HG03159 (cell line): ENCODE measurements around the gene INPP5A.
A peak's percentile ranks its signal among the peaks of the same experiment; 100 is the strongest.
"Not testable (repeated sequence)": the region's sequence is repeated elsewhere in the genome, so short reads cannot be mapped to it uniquely, and the experiment has no call there.

Experiments used
- ATAC-seq: cut with Tn5 transposase; IDR thresholded peaks from one replicate; pipeline ENCODE4 v1.9.1; 2021; ENCODE audit warnings: mild to moderate bottlenecking, moderate library complexity; ENCODE audit not compliant: unreplicated experiment

Gene INPP5A

DNA sequence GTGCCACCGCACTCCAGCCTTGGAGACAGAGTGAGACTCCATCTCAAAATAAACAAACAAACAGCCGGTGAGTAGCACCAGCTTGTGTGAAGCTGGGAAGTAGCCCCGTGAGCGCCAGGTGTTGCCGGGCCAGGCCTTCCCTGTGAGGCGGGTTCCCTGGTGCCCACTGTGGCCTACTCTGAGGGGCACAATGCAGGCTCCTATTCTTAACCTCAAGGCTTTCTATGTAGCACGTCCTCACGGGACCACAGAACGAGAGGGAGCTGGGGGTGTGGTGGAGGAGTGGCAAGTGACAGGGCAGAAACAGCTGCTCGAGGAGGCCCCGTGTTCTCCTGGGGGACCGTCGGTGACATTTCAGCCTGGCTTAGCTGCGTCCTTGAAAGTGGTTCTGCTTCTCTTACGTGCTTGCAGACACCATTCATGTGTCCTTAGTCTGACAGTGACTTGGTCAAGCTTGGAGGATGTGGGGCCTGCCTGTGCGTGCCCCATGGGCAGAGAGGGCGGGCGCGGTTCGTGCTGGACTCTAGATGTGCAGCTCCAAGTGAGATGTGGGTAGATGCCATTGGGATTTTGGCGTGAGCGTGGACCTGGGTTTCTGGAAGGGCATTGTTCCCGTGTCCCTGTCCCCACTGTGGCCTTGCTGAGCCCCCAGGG, 131.7 kb downstream of the INPP5A start:
- no peak for ATAC-seq

- no peak for ATAC-seq
These were observed 133.1 kb downstream of the INPP5A start for GRCh38 chr10:132670546-132671227.

DNA sequence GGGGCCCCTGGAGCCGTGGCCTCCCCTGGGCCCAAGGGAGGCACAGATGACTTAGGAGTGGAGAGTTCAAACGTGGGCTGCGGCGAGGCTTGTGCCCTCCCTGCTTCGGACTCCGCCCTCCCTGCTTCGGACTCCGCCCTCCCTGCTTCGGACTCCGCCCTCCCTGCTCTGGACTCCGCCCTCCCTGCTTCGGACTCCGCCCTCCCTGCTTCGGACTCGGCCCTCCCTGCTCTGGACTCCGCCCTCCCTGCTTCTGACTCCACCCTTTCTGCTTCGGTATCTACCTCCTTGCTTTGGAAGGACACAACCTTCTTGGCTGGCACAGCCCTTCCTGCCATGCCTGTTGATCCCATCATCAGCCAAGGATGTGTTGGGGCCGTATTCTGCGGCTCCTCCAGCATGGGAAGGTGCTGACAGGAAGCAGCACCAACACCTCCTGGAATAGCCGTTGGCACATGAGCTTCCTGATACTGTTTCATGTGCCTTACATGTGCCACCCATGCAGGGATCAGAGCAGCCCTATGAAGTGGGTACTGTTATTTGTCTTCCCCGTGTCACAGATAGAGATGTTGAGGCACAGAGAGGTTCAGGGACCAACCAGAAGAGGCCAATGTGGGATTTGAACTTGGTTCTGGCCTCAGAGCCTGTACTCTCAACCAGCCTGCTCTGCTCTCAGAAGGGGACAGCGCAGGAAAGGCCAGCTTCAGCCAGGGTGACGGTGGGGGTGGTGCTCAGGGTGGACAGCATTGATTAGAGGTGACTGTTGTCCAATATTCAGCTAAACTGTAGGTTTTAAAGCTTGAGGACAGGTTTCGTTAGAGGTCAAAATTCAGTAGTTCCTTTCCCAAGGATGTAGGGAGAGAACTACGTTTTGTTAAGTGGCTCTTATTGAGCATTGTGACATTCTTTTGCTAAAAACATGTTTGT, 133.9 kb downstream of the INPP5A start:
- ATAC-seq = no peak

GRCh38 chr10:132673746-132674145, 136.2 kb downstream of the INPP5A start:
- not testable (repeated sequence) for ATAC-seq

- no peak for ATAC-seq
These were observed 136.7 kb downstream of the INPP5A start for GRCh38 chr10:132674311-132674710.

GRCh38 chr10:132675031-132675740, 137.6 kb downstream of the INPP5A start:
- no peak for ATAC-seq

GRCh38 chr10:132676193-132676891, 138.8 kb downstream of the INPP5A start:
- ATAC-seq = no peak

GRCh38 chr10:132677096-132677472, 139.5 kb downstream of the INPP5A start:
- no peak for ATAC-seq

DNA sequence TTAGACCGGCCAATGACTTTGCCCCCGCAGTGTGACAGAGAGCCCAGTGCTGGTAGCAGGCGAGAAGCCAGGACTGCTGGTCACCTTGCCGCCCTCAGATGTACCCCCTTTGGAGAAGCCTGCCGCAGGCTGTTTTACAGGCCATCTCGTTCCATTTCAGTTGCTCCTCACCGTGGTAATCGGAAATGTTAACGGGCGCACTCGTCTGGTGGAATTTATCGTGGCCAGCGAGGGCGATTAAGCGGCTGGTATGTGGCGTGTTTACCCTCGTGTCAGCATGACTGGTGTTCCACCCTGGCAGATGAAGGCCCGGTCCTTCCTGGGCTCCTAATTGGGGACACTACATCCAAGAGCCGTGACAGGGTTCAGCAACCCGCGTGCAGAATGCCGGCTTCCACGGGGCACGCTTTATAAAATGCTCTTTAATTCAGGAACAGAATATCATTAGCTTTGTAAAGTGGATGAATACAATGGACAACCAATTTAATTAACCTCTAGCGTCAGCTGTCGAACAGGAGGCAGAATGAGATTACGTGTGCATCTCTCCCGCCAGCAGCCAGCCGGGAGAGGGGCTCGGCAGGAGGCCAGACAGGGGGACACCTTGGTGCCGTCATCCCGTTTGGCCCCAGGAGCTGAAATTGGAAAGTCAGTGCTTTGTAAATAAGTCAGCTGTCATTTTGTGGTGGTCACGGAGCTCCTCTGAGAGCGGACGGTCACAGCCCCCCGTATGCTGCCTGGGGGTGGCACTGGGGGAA, 140.1 kb downstream of the INPP5A start:
- no peak for ATAC-seq

DNA sequence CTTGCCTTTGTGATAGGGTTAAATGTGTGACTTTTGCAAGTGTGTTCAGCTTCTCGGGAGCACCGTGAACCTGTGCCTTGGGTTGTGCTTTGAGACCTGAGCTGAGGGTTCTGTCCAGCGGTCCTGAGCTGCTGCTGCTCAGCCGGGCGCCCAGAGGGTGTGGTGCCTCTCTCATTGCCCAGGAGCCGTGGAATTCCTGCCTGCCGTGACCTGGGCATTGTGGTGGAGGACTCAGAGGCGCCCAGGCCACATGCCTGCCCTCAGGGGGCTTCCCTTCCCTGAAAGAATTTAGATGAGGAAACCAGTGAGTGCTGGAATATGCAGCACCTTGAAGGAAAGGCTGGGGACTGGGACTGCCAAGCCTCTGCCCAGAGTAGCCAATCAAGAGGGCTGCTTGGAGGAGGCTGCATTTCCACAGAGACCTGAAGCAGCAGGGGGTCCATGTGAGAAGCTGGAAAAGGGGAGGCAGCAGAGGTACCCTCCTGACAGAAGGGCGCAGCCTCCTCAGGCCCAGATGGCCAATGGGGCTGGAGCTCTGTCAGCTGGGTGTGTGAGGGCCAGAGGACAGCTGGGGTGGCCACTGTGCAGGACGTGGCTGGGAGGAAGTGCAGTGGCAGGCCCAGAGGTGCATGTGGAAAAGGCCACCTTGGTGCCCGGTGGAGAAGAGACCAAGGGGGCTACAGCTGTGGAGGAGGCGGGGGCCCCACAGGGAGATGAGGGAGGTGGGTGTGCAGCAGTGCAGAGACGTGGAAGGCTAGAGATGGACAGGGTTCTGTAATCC, 141.0 kb downstream of the INPP5A start:
- ATAC-seq = no peak

DNA sequence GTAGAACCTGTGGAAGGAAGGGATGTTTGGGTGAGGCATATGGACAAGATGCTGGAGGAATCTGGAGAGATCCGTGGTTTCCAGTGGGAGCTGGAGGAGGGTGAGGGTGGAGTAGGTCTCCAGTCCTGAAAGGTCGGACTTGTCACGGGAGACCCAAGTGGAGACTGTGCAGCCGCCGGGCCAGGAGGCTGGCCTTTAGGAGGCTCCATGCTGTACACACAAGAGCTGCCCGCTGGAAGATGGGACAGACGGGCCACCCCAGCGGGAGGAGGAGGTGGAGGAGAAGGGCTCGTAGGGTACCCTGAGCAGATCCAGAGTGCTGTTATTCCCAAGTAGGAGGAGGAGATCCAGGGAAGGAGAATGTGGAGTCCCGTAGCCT, 141.6 kb downstream of the INPP5A start:
- ATAC-seq = no peak

DNA sequence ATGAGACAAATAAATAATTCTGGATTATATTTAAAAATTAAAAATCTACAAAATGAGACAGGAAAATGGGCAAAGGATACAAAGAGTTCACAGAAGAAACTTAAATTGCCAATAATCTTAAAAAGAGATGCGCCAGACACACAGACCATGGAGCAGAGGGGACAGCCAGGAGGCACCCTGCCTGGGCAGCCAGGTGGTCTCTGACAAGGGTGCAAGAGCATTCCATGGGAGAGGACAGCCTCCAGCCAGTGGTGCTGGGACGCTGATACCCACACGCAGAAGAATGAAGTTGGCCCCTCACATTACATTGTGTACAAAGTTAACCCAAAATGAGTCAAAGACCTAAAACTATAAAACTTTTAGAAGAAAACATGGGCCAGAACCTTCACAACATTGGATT, 142.1 kb downstream of the INPP5A start:
- no peak for ATAC-seq

- not testable (repeated sequence) for ATAC-seq
These were observed 143.2 kb downstream of the INPP5A start for GRCh38 chr10:132680741-132681140.

DNA sequence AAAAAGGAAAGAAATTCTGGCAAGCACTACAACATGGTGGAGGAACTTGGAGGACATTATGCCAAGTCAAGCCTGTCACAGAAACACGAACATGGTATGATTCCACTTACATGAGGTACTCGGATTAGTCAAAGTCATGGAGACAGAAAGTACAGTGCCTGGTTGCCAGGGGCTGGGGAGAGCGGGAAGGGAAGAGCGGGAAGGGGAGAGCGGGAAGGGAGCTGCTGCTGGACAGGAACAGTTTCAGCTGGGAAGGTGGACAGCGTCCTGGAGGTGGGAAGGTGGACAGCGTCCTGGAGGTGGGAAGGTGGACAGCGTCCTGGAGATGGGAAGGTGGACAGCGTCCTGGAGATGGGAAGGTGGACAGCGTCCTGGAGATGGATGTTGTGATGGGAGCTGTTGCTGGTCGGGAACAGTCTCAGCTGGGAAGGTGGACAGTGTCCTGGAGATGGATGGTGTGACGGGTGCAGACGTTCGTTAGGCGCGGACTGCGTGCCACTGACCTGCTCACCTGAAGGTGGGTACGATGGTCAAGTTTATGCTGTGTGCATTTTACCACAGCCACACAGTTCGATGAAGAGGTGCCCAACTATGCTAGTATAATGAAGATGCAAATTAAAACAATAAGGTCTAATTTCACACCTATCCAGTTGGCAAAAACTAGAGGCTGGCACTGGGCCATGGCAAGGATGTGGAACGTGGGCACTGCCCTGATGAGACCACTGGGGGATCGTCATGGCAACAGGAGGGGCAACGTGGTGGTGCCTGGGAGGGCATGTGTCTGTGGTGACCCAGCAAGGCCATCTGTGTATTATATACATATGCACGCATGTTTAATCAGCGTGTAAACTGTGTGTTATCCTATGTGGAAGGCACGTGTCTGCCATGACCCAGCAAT, 144.5 kb downstream of the INPP5A start:
- ATAC-seq = no peak

DNA sequence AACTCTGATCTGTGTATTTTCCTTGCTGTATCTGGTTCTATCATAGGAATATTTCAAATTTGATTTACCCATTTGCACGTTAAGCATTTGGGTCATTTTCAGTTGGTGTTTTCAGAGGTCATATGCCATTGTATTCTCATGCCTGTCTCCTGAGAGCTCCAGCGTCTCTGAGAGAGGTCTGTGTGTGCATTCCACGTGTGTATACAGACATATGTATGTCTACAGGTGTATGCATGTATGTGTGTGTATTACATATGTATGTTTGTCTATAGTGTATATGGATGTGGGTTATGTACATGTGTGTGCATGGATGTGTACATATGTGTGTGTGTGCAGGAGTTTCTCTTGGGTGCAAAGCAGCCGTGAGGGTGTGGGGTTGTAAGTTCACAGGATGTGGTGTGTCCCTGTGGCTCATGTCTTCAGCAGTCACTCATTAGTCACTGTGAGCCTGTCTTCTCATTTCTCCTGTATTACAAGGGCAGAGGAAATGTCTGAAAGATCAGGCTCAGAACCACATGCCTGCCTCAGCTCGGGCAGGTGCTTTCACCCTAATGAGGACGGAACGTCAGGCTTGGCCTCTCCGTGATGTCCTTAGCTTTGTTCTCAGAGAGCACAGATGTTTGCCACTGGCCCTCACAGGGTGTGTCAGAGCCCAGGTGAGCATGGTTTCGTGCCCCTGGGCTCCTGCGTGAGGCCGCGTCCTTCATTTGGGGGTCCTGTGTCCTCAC, 146.7 kb downstream of the INPP5A start:
- ATAC-seq = peak; percentile 81

DNA sequence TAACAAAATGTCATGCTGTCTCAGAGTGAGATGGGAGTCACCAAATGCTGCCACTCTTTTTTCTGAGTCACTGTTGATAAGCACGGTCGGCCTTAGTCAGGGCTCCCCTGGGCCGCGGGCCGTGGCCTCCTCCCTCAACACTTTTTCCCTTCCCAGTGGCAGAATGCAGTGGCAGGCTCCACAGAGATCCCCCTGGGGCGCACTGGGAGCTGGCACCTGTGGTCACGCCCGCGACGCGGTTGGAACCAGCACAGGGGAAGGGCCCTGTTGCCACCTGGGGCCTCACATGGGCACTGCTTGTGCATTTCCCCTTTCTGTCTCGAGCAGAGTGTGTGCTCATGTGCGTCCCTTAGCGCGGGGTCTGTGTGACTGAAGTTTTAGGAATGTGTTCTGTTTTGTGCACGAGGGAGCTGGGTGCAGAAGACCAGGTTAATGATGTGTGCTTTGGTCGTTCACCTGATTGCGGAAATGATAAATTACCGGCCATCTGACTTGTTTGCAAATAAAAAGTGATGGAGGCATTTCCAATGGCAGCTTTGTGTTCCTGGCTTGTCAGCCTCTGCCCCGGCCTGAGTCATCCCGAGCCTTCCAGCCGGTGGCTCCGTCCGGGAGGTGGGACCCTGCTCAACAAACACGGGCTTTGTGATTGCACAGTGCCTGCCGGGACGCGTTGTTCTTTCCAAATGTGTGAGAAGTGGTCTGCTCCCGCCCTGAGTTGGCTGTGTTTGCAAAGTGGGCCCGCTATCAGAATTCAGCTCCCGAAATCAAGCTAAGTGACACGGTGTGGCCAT, 147.7 kb downstream of the INPP5A start:
- no peak for ATAC-seq
